CD14-positive monocyte (primary cell): ENCODE results near the gene TOP2A. TPM values are rescaled to one million over a fixed set of nuclear protein-coding genes. Genes with fewer than 3 reads are reported as not detected.

Source experiments
- DNase-seq, 3 donors: peaks; one replicate each; pipeline ENCODE4 v3.0.0-alpha.2; 2011 to 2022
- H2AFZ ChIP-seq: 2 replicates; pipeline ENCODE4 v1.6.0; 2012; ENCODE audit warnings: mild to moderate bottlenecking, low read depth, low read length, inconsistent platforms; ENCODE audit not compliant: insufficient read depth, poor library complexity, severe bottlenecking
- H3K27ac ChIP-seq, 2 donors: 1 replicate in 1 of 2; 2 replicates in 1 of 2; pipeline ENCODE4 v1.5.1; 2012 to 2013; ENCODE audit warnings: low read length in 2 of 2, control low read depth in 1 of 2, inconsistent platforms in 1 of 2, low read depth in 1 of 2, mild to moderate bottlenecking in 1 of 2
- H3K27me3 ChIP-seq, 2 donors: one replicate each; pipeline versions ENCODE4 v1.6.0 to v1.6.1; 2011 to 2013; ENCODE audit warnings: low read length in 2 of 2; ENCODE audit not compliant: control insufficient read depth in 2 of 2, insufficient read depth in 2 of 2
- H3K36me3 ChIP-seq, 2 donors: replicated peaks in 1 of 2; 1 replicate in 1 of 2; 2 replicates in 1 of 2; pipeline versions ENCODE4 v1.5.1 to v1.6.1; 2012 to 2013; ENCODE audit warnings: low read length in 2 of 2, control low read depth in 1 of 2, inconsistent platforms in 1 of 2, mild to moderate bottlenecking in 1 of 2; ENCODE audit not compliant: insufficient read depth in 2 of 2, control insufficient read depth in 1 of 2
- H3K4me1 ChIP-seq, 2 donors: 1 replicate in 1 of 2; 2 replicates in 1 of 2; pipeline versions ENCODE4 v1.5.1 to v1.6.1; 2012 to 2013; ENCODE audit warnings: low read length in 2 of 2, control low read depth in 1 of 2, inconsistent platforms in 1 of 2, mild to moderate bottlenecking in 1 of 2, moderate library complexity in 1 of 2; ENCODE audit not compliant: insufficient read depth in 2 of 2, control insufficient read depth in 1 of 2
- H3K4me2 ChIP-seq: replicated peaks from 2 replicates; pipeline ENCODE3; 2012; ENCODE audit warnings: low read length, moderate library complexity, mild to moderate bottlenecking; ENCODE audit not compliant: poor library complexity, severe bottlenecking; ENCODE audit errors: extremely low read depth
- H3K4me3 ChIP-seq, 3 experiments: fragments of 200-600 bp in 1 of 3; sonication (generic) in 1 of 3; replicated peaks in 1 of 3; 1 replicate in 2 of 3; 2 replicates in 1 of 3; pipeline ENCODE4 v1.5.1; 2011 to 2013; ENCODE audit warnings: low read length in 3 of 3, mild to moderate bottlenecking in 3 of 3, control low read depth in 2 of 3, low read depth in 2 of 3, inconsistent platforms in 1 of 3, moderate library complexity in 1 of 3
- H3K79me2 ChIP-seq: 2 replicates; pipeline ENCODE4 v1.6.0; 2012; ENCODE audit warnings: mild to moderate bottlenecking, control low read depth, inconsistent platforms, low read length, moderate library complexity; ENCODE audit not compliant: insufficient read depth
- H3K9ac ChIP-seq: 2 replicates; pipeline ENCODE4 v1.6.0; 2017; ENCODE audit warnings: low read length, mild to moderate bottlenecking; ENCODE audit not compliant: insufficient read depth, poor library complexity, severe bottlenecking
- H3K9me3 ChIP-seq, 2 donors: replicated peaks in 1 of 2; 1 replicate in 1 of 2; 2 replicates in 1 of 2; pipeline versions ENCODE4 v1.5.1 to v1.6.1; 2012 to 2013; ENCODE audit warnings: low read length in 2 of 2, control low read depth in 1 of 2; ENCODE audit not compliant: control insufficient read depth in 1 of 2, insufficient read depth in 1 of 2
- H4K20me1 ChIP-seq: 2 replicates; pipeline ENCODE4 v1.6.0; 2012; ENCODE audit warnings: mild to moderate bottlenecking, low read length, control low read depth, moderate library complexity; ENCODE audit not compliant: insufficient read depth
- H3K27ac Mint-ChIP-seq, 7 donors: one replicate each; pipeline ENCODE4 v1.8.0; 2020; ENCODE audit warnings: mild to moderate bottlenecking in 7 of 7, mixed read lengths in 7 of 7, moderate library complexity in 6 of 7, inconsistent platforms in 2 of 7
- H3K27me3 Mint-ChIP-seq, 3 donors: one replicate each; pipeline ENCODE4 v1.8.0; 2021 to 2022; ENCODE audit warnings: low read depth in 3 of 3, mild to moderate bottlenecking in 3 of 3, mixed read lengths in 3 of 3, moderate library complexity in 3 of 3, inconsistent platforms in 1 of 3
- H3K36me3 Mint-ChIP-seq, 2 donors: one replicate each; pipeline ENCODE4 v1.8.0; 2020; ENCODE audit warnings: mixed read lengths in 2 of 2, inconsistent platforms in 1 of 2, mild to moderate bottlenecking in 1 of 2
- H3K4me1 Mint-ChIP-seq: one replicate; pipeline ENCODE4 v1.8.0; 2020; ENCODE audit warnings: mild to moderate bottlenecking, mixed read lengths
- H3K4me3 Mint-ChIP-seq, 2 donors: one replicate each; pipeline ENCODE4 v1.8.0; 2020; ENCODE audit warnings: mild to moderate bottlenecking in 2 of 2, mixed read lengths in 2 of 2, moderate library complexity in 1 of 2
- H3K9me3 Mint-ChIP-seq, 7 donors: one replicate each; pipeline ENCODE4 v1.8.0; 2020 to 2022; ENCODE audit warnings: mixed read lengths in 7 of 7, mild to moderate bottlenecking in 6 of 7, moderate library complexity in 6 of 7, inconsistent platforms in 2 of 7
- WGBS: methylation state at CpG from one replicate; pipeline ENCODE4 v1.1.5; 2013; ENCODE audit warnings: missing lambda C conversion rate; ENCODE audit not compliant: insufficient coverage; 5-methylcytosine and 5-hydroxymethylcytosine counted together
- intact Hi-C, 2 donors: fragments of 100-400 bp; cut with micrococcal nuclease; formaldehyde crosslinking; loops; one replicate each; pipeline versions ENCODE4 v1.15.0 to v1.15.1; 2023
- polyA plus RNA-seq, 3 donors: library from polyadenylated mRNA; depleted of rRNA in 1 of 3; unstranded in 2 of 3; stranded (reverse) in 1 of 3; fragments of 300-500 nt in 2 of 3; fragments of >200 nt in 1 of 3; fragmentation: Illumina TruSeq in 2 of 3; gene quantifications; 1 replicate in 2 of 3; 2 replicates in 1 of 3; pipeline ENCODE4 v1.2.3, GENCODE V29; 2012 to 2021
- TF ChIP-seq, protein P1 (sequence below): fragments of 200-600 bp; IDR thresholded peaks from one replicate; pipeline ENCODE4 v1.8.0; 2022; ENCODE audit warnings: antibody characterized with exemption, mild to moderate bottlenecking

Gene TOP2A
- polyA plus RNA-seq, 3 donors, result 0.01 to 0.94 (median 0.28) TPM

DNA sequence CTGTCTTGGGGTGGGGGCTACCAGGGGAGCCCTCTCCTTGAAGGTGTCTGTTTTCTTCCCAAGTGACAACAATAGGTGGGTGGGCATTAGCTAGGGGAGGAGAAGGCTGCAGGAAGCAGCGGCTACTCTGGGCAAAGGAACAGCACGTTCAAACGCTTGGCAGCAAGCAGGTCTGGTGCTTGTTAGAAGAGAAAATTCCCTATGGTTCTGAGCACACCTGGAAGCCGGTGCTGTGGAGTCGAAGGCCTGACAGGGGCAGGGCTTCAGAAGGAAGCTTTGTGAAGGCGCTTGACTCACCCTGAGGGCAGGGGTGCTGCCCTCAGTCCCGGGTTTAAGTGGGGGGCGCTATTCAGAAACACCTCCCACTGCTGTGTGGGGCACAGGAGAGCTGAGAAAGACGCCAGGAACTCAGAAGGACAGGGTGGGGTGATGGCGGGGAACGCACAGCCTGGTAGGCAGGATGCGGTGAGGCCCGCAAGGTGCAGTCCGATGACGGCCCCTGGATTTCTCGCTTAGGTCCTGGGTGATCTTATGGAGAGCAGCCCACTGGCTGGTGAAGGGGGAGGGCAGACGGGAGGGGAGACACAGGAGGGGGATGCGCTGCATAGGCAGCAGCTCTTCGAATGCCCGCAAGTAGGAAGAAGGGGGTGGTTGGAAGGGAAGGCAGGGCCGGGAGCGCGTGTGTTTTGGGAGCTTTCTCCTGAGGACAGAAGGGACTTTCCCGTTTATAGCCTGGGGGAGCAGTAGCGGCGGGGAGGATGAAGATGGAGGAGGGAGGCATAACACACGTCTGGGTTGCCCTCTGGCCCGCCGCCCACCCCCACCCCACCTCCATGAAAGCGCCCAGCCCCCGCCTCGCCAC, 56.4 kb downstream of the TOP2A start:
- 73% methylated on average over 21 of the region's 32 CpGs for WGBS
- Mint-ChIP-seq H3K27me3 (peaks cover 36 to 45% (median 44%) of the 10 kb centered on the region in 3 donors), H3K9me3 (peaks cover 0 to 2% (median 0%) of the 10 kb centered on the region in 7 donors), H3K27ac (peak overlapping the region in 2 of 7 donors; percentile 40 to 50), H3K4me1 (peaks cover 25% of the 10 kb centered on the region), H3K4me3 (peak overlapping the region in 1 of 2 donors; percentile 69), H3K36me3 (peaks cover 3 to 8% of the 10 kb centered on the region in 2 donors)
- H3K27ac ChIP-seq, result no peak overlapping the region
- H3K27me3 ChIP-seq, result peaks cover 0 to 35% of the 10 kb centered on the region in 2 donors
- H3K9ac ChIP-seq, result no peak overlapping the region
- H2AFZ ChIP-seq, result no peak overlapping the region
- TF ChIP-seq, protein P1, sequence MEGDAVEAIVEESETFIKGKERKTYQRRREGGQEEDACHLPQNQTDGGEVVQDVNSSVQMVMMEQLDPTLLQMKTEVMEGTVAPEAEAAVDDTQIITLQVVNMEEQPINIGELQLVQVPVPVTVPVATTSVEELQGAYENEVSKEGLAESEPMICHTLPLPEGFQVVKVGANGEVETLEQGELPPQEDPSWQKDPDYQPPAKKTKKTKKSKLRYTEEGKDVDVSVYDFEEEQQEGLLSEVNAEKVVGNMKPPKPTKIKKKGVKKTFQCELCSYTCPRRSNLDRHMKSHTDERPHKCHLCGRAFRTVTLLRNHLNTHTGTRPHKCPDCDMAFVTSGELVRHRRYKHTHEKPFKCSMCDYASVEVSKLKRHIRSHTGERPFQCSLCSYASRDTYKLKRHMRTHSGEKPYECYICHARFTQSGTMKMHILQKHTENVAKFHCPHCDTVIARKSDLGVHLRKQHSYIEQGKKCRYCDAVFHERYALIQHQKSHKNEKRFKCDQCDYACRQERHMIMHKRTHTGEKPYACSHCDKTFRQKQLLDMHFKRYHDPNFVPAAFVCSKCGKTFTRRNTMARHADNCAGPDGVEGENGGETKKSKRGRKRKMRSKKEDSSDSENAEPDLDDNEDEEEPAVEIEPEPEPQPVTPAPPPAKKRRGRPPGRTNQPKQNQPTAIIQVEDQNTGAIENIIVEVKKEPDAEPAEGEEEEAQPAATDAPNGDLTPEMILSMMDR, result no peak
- H3K4me3 ChIP-seq, result no peak overlapping the region
- no peak overlapping the region for H3K4me2 ChIP-seq
- no peaks in the 10 kb centered on the region for H3K9me3 ChIP-seq
- DNase-seq, result peak in 1 of 3 donors; percentile 4
- intact Hi-C loops, result loop anchor here in 1 of 2 donors (5.0 kb wide), 2 partner anchors 41 to 171 kb away; no protein-coding TSS in a partner anchor
- H3K79me2 ChIP-seq, result no peaks in the 10 kb centered on the region
- peaks cover 2 to 8% of the 10 kb centered on the region in 2 donors for H3K36me3 ChIP-seq
- peaks cover 17 to 39% of the 10 kb centered on the region in 2 donors for H3K4me1 ChIP-seq
- H4K20me1 ChIP-seq, result peaks cover 18% of the 10 kb centered on the region

DNA sequence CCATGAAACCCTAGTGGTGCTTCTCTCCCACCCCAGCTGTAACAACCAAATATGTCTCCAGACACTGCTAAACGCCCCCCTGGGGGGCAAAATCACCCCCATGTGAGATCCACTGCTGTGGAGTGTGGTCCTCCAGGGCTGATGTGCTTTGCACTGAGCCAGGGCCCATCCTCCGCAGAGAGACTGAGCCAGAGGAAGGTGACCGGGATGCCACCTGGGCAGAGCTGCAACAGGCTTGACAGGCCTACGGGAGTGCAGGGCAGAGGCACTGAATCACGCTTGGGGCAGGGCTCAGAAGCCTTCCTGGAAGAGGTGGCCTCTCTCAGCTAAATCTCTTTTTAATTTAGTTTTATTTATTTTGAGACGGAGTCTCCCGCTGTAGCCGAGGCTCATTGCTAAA, 57.6 kb downstream of the TOP2A start:
- Histone ChIP-seq H3K36me3 (peaks cover 14 to 20% of the 10 kb centered on the region in 2 donors), H3K27me3 (peaks cover 0 to 35% of the 10 kb centered on the region in 2 donors), H3K4me3 (no peak overlapping the region), H3K79me2 (no peaks in the 10 kb centered on the region), H3K9me3 (no peaks in the 10 kb centered on the region), H3K4me2 (no peak overlapping the region), H4K20me1 (peaks cover 30% of the 10 kb centered on the region), H3K27ac (no peak overlapping the region), H2AFZ (no peak overlapping the region), H3K4me1 (peaks cover 17 to 39% of the 10 kb centered on the region in 2 donors), H3K9ac (no peak overlapping the region)
- 100% methylated on average over 3 of the region's 8 CpGs for WGBS
- intact Hi-C loops, result loop anchor here in 1 of 2 donors (5.0 kb wide), 2 partner anchors 42 to 172 kb away; no protein-coding TSS in a partner anchor
- peaks cover 36 to 45% (median 42%) of the 10 kb centered on the region in 3 donors for H3K27me3 Mint-ChIP-seq
- DNase-seq, result no peak
- peaks cover 0 to 2% (median 0%) of the 10 kb centered on the region in 7 donors for H3K9me3 Mint-ChIP-seq
- peaks cover 12 to 18% of the 10 kb centered on the region in 2 donors for H3K36me3 Mint-ChIP-seq
- TF ChIP-seq, protein P1, result no peak
- peaks cover 28% of the 10 kb centered on the region for H3K4me1 Mint-ChIP-seq
- H3K4me3 Mint-ChIP-seq, result peak overlapping the region in 1 of 2 donors; percentile 46
- peak overlapping the region in 1 of 7 donors; percentile 23 for H3K27ac Mint-ChIP-seq
